Inflammatory macrophage (primary cell): ENCODE measurements around the gene SLC13A5.
"Not testable (repeated sequence)": the region's sequence is repeated elsewhere in the genome, so short reads cannot be mapped to it uniquely, and the experiment has no call there.

ENCODE experiments used
- DNase-seq, 2 donors: peaks; one replicate each; pipeline ENCODE4 v3.0.0-alpha.2; 2020 to 2022

Gene SLC13A5

GRCh38 chr17:6683081-6683684 lies 30.0 kb downstream of the SLC13A5 start:
- no peak for DNase-seq

- no peak for DNase-seq
Observed at GRCh38 chr17:6682339-6682738, 30.8 kb downstream of the SLC13A5 start.

GRCh38 chr17:6681671-6682070 lies 31.5 kb downstream of the SLC13A5 start:
- DNase-seq = no peak

GRCh38 chr17:6681176-6681575 lies 32.0 kb downstream of the SLC13A5 start:
- DNase-seq = no peak

GRCh38 chr17:6679241-6679640 lies 33.9 kb downstream of the SLC13A5 start:
- DNase-seq = no peak

- DNase-seq = no peak
Observed at GRCh38 chr17:6677946-6678345, 35.2 kb downstream of the SLC13A5 start.

GRCh38 chr17:6677158-6677831 lies 35.9 kb downstream of the SLC13A5 start:
- no peak for DNase-seq

- no peak for DNase-seq
Observed at GRCh38 chr17:6676802-6677157, 36.4 kb downstream of the SLC13A5 start.

- no peak for DNase-seq
Observed at GRCh38 chr17:6675201-6675825, 37.9 kb downstream of the SLC13A5 start.

GRCh38 chr17:6674586-6674985 lies 38.6 kb downstream of the SLC13A5 start:
- no peak for DNase-seq

- no peak for DNase-seq
Observed at GRCh38 chr17:6671431-6671830, 41.7 kb downstream of the SLC13A5 start.

- no peak for DNase-seq
Observed at GRCh38 chr17:6670999-6671398, 42.2 kb downstream of the SLC13A5 start.

GRCh38 chr17:6670571-6670970 lies 42.6 kb downstream of the SLC13A5 start:
- DNase-seq = no peak

- no peak for DNase-seq
Observed at GRCh38 chr17:6669479-6670212, 43.5 kb downstream of the SLC13A5 start.

- DNase-seq = no peak
Observed at GRCh38 chr17:6668727-6669425, 44.3 kb downstream of the SLC13A5 start.

GRCh38 chr17:6668219-6668618 lies 45.0 kb downstream of the SLC13A5 start:
- DNase-seq = no peak

- no peak for DNase-seq
Observed at GRCh38 chr17:6667516-6667915, 45.7 kb downstream of the SLC13A5 start.

GRCh38 chr17:6666557-6666956 lies 46.6 kb downstream of the SLC13A5 start:
- DNase-seq = no peak

GRCh38 chr17:6666077-6666521 lies 47.1 kb downstream of the SLC13A5 start:
- DNase-seq = peak; percentile 77 to 85

- not testable (repeated sequence) for DNase-seq
Observed at GRCh38 chr17:6663200-6663599, 50.0 kb downstream of the SLC13A5 start.

GRCh38 chr17:6661464-6661848 lies 51.7 kb downstream of the SLC13A5 start:
- DNase-seq = peak in 1 of 2 donors; percentile 16

- DNase-seq = peak; percentile 91 to 92
Observed at GRCh38 chr17:6660805-6661463, 52.2 kb downstream of the SLC13A5 start.
